ENCODE measurements around the gene PARVG. TPM values are rescaled to one million over a fixed set of nuclear protein-coding genes. Genes with fewer than 3 reads are reported as not detected.

PARVG gene
- total and polyA plus RNA-seq, 12 donors: 1.4 to 61.1 (median 14.8) TPM

DNA sequence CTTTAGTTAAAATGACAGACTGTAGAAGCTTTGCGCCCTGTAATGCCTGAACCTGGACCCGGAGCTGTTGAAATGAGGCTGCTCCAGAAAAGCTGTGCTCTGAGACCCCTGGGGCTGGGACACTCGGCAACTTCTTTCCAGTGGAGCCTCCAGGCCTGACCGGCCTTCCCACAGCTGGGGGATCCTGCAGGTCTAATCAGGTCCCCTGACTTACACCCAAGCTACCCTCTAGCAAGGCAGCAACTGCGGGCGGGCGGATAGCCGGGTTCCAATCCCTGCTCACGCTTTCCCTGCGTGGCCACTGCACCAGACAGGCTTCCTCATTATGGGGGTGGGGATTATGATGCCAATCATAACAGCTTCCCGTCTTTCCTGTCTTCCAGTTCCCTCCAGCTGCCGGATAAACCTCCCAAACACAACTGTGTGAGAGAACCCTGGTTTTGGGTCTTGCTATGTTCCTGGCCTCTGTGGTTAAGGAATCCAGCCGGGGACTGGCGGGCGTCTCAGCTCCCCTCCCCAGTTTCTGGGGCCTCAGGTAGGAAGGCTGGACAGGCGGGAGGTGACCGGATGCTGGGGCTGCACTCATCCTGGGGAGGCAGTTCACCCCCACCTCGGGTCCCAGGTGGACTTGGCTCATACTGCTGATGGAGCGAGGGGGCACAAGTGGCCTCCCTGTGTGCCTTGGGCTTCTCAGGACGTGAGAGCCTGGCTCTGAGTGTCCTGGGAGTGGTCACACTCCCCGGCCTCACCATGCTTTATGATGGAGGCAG, 38.6 kb downstream of the PARVG start:
- TF ChIP-seq, protein P1, sequence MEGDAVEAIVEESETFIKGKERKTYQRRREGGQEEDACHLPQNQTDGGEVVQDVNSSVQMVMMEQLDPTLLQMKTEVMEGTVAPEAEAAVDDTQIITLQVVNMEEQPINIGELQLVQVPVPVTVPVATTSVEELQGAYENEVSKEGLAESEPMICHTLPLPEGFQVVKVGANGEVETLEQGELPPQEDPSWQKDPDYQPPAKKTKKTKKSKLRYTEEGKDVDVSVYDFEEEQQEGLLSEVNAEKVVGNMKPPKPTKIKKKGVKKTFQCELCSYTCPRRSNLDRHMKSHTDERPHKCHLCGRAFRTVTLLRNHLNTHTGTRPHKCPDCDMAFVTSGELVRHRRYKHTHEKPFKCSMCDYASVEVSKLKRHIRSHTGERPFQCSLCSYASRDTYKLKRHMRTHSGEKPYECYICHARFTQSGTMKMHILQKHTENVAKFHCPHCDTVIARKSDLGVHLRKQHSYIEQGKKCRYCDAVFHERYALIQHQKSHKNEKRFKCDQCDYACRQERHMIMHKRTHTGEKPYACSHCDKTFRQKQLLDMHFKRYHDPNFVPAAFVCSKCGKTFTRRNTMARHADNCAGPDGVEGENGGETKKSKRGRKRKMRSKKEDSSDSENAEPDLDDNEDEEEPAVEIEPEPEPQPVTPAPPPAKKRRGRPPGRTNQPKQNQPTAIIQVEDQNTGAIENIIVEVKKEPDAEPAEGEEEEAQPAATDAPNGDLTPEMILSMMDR (IDR thresholded peaks at IDR 0.05): no peak
- no peak for TF ChIP-seq POLR2A (IDR thresholded peaks at IDR 0.05)
- Histone ChIP-seq H3K9me3 (replicated peaks in 1 of 3) (no peaks in the 10 kb centered on the region), H3K4me3 (no peak overlapping the region), H3K4me1 (replicated peaks in 1 of 2) (no peaks in the 10 kb centered on the region), H3K36me3 (replicated peaks in 1 of 2) (no peaks in the 10 kb centered on the region), H3K27me3 (peaks cover 5% of the 10 kb centered on the region), H3K27ac (no peak overlapping the region)
- DNase-seq: no peak
- 80 to 88% (median 83%) methylated on average over 13 to 21 of the region's 21 CpGs for WGBS, 4 donors
- intact Hi-C loops (cut with DNase I): no loop called here

- H3K36me3 ChIP-seq (replicated peaks in 1 of 2): no peaks in the 10 kb centered on the region
- H3K4me1 ChIP-seq (replicated peaks in 1 of 2): no peaks in the 10 kb centered on the region
- intact Hi-C loops (cut with DNase I): no loop called here
- H3K27ac ChIP-seq: no peak overlapping the region
- peaks cover 5% of the 10 kb centered on the region for H3K27me3 ChIP-seq
- TF ChIP-seq, protein P1 (IDR thresholded peaks at IDR 0.05): no peak
- no peak for TF ChIP-seq POLR2A (IDR thresholded peaks at IDR 0.05)
- DNase-seq: peak in 1 of 7 donors; percentile 28
- H3K4me3 ChIP-seq: no peak overlapping the region
- no peaks in the 10 kb centered on the region for H3K9me3 ChIP-seq (replicated peaks in 1 of 3)
- 79 to 83% (median 82%) methylated on average over 19 to 23 of the region's 23 CpGs for WGBS, 4 donors
Observed at GRCh38 chr22:44220727-44221680, 40.3 kb downstream of the PARVG start.

- no peak overlapping the region for H3K4me3 ChIP-seq
- no peaks in the 10 kb centered on the region for H3K4me1 ChIP-seq (replicated peaks in 1 of 2)
- no peaks in the 10 kb centered on the region for H3K9me3 ChIP-seq (replicated peaks in 1 of 3)
- DNase-seq: peak in 3 of 7 donors; percentile 6 to 33 (median 11)
- intact Hi-C loops (cut with DNase I): no loop called here
- H3K36me3 ChIP-seq (replicated peaks in 1 of 2): no peaks in the 10 kb centered on the region
- 88 to 93% (median 89%) methylated on average over 11 of the region's 11 CpGs for WGBS, 4 donors
- H3K27ac ChIP-seq: no peak overlapping the region
- peaks cover 5% of the 10 kb centered on the region for H3K27me3 ChIP-seq
- TF ChIP-seq, protein P1 (IDR thresholded peaks at IDR 0.05): no peak
- no peak for TF ChIP-seq POLR2A (IDR thresholded peaks at IDR 0.05)
Observed at GRCh38 chr22:44221710-44222475, 41.2 kb downstream of the PARVG start.
